Left lung (tissue), 10 donors: Measurements from ENCODE around the gene GNB1L. TPM values are rescaled to one million over a fixed set of nuclear protein-coding genes. Genes with fewer than 3 reads are reported as not detected.

Source experiments
- ATAC-seq: fragments of 200-7000 bp; cut with Tn5 transposase; one replicate; pipeline ENCODE4 v1.9.1; 2020; ENCODE audit warnings: moderate library complexity
- DNase-seq, 4 donors: peaks; one replicate each; pipeline ENCODE4 v3.0.0-alpha.2; 2013 to 2020
- H3K27ac ChIP-seq, 2 donors: fragments of 200-600 bp; sonication (generic) in 1 of 2; one replicate each; pipeline versions ENCODE4 v1.5.0 to v1.8.0; 2020 to 2021
- H3K27me3 ChIP-seq, 2 donors: fragments of 200-600 bp; sonication (generic) in 1 of 2; one replicate each; pipeline versions ENCODE4 v1.5.0 to v1.8.0; 2020 to 2021
- H3K36me3 ChIP-seq, 2 donors: fragments of 200-600 bp; sonication (generic) in 1 of 2; one replicate each; pipeline versions ENCODE4 v1.5.0 to v1.8.0; 2020 to 2021
- H3K4me1 ChIP-seq, 2 donors: fragments of 200-600 bp; one replicate each; pipeline ENCODE4 v1.8.0; 2021
- H3K4me3 ChIP-seq, 2 donors: fragments of 200-600 bp; sonication (generic) in 1 of 2; one replicate each; pipeline versions ENCODE4 v1.5.0 to v1.8.0; 2020 to 2021; ENCODE audit warnings: mild to moderate bottlenecking in 1 of 2
- H3K9me3 ChIP-seq, 2 donors: fragments of 200-600 bp; sonication (generic) in 1 of 2; one replicate each; pipeline versions ENCODE4 v1.5.0 to v1.8.0; 2020 to 2021
- CTCF ChIP-seq, 2 donors: fragments of 200-600 bp; sonication (generic) in 1 of 2; IDR thresholded peaks; one replicate each; pipeline versions ENCODE4 v1.5.0 to v1.8.0; 2021; ENCODE audit warnings: antibody characterized with exemption in 2 of 2
- intact Hi-C, 2 donors: fragments of 100-400 bp; cut with DNase I; formaldehyde crosslinking; loops; one replicate each; pipeline versions ENCODE4 v1.11.2 to v1.14.2; 2022
- polyA plus RNA-seq, 6 donors: library from polyadenylated mRNA; unstranded; fragments of 120-200 nt; gene quantifications; one replicate each; pipeline ENCODE4 v1.2.1, GENCODE V29; 2013; ENCODE audit not compliant: insufficient read length in 6 of 6
- total RNA-seq, 2 donors: library from RNA; stranded (reverse); fragmentation: NEBNext Ultra II Directional; extraction: Animal tissue kit (Norgen Biotek cat#: 25700); gene quantifications; one replicate each; pipeline ENCODE4 v1.2.1, GENCODE V29; 2021
- donor health status: DM: no; HTN: yes; CAD: no.
- donor health status: DM: no; HTN: no; CAD: no.

GNB1L gene
- total and polyA plus RNA-seq, 8 donors: 4.3 to 7.9 (median 5.5) TPM

DNA sequence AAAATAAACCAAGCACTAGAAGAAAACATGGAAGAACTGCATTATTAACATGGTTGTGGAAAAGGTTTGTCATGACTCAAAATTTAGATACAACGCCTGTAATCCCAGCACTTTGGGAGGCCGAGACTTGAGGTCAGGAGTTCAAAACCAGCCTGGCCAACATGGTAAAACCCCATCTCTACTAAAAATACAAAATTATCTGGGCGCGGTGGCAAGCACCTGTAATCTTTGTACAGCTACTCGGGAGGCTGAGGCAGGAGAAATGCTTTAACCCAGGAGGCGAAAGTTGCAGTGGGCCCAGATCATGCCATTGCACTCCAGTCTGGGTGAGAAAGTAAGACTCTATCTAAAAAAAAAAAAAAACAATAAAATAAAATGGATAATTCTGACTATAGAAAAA is 23.7 kb downstream of the GNB1L start:
- Histone ChIP-seq H3K4me3 (no peak overlapping the region), H3K36me3 (no peaks in the 10 kb centered on the region), H3K27me3 (no peaks in the 10 kb centered on the region), H3K27ac (no peak overlapping the region), H3K4me1 (no peaks in the 10 kb centered on the region), H3K9me3 (no peaks in the 10 kb centered on the region)
- intact Hi-C loops: no loop called here
- DNase-seq: no peak
- ATAC-seq: no peak
- TF ChIP-seq CTCF (IDR thresholded peaks at IDR 0.05): no peak

GRCh38 chr22:19828035-19828401 is 26.7 kb downstream of the GNB1L start:
- peaks cover 0 to 8% of the 10 kb centered on the region in 2 donors for H3K4me1 ChIP-seq
- H3K36me3 ChIP-seq: no peaks in the 10 kb centered on the region
- intact Hi-C loops: no loop called here
- no peaks in the 10 kb centered on the region for H3K27me3 ChIP-seq
- DNase-seq: no peak
- no peak for ATAC-seq
- no peak overlapping the region for H3K27ac ChIP-seq
- H3K4me3 ChIP-seq: no peak overlapping the region
- no peak for TF ChIP-seq CTCF (IDR thresholded peaks at IDR 0.05)
- H3K9me3 ChIP-seq: no peaks in the 10 kb centered on the region

DNA sequence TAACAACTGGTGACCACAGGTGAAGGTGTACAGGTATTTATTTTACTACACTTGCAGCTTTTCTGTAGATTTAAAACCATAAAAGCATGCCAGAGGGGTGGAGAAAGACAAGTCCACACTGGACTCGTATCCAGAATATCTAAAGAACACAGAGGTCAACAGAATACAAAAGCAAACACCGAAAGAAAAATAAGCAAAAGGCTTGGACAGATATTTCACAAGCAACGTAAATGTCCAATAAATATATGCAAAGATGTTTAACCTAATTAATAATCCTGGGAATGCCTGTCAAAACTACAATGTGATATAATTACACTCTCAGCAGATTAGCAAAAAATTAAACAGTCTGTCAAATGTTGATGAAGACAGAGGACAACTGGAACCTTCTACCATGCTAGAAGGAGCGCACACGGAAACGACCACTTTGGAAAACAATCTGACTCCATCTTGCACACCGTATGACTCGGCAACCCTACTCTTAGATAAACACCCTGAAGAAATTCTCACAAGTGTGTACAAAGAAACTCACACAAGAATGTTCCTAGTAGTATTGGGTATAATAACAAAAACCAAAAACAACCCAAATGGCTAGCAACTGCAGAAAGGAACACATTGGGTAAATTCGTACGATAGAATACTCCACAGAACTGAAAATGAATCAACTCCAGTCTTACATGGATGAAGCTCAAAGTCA is 27.2 kb downstream of the GNB1L start:
- intact Hi-C loops: no loop called here
- no peak for TF ChIP-seq CTCF (IDR thresholded peaks at IDR 0.05)
- H3K27ac ChIP-seq: no peak overlapping the region
- DNase-seq (no peak), ATAC-seq (no peak)
- H3K4me3 ChIP-seq: no peak overlapping the region
- H3K36me3 ChIP-seq: no peaks in the 10 kb centered on the region
- no peaks in the 10 kb centered on the region for H3K27me3 ChIP-seq
- H3K9me3 ChIP-seq: no peaks in the 10 kb centered on the region
- H3K4me1 ChIP-seq: peaks cover 0 to 8% of the 10 kb centered on the region in 2 donors

DNA sequence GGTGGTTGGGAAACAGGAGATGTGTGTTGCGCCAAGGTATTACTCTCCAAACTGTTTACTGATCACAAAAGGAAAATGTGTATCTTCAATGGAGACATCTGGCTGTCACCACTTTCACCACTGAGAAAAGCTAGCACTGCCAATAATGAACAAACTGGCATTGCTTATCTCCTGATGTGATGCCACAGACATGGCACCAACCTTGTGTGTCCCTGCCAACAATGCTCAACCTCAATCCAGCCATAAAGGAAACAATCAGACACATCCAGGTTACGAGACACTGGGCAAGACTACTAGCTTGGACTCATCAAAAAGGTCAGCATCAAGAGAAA is 28.1 kb downstream of the GNB1L start:
- no peaks in the 10 kb centered on the region for H3K27me3 ChIP-seq

More for the DNA sequence above, 28.1 kb downstream of the GNB1L start:
- no peak overlapping the region for H3K4me3 ChIP-seq
- H3K9me3 ChIP-seq: no peaks in the 10 kb centered on the region
- no peak for TF ChIP-seq CTCF (IDR thresholded peaks at IDR 0.05)
- peaks cover 0 to 8% of the 10 kb centered on the region in 2 donors for H3K4me1 ChIP-seq
- no peaks in the 10 kb centered on the region for H3K36me3 ChIP-seq
- intact Hi-C loops: no loop called here
- ATAC-seq (no peak), DNase-seq (peak in 1 of 4 donors; percentile 1)
- no peak overlapping the region for H3K27ac ChIP-seq
